Muscle layer of colon (tissue), 2 donors: ENCODE measurements around the gene PPP2R5D.

Experiments used
- H3K27ac ChIP-seq: one replicate; pipeline ENCODE4 v1.7.0; 2013; ENCODE audit warnings: low read depth, mild to moderate bottlenecking, low read length, moderate library complexity
- H3K27me3 ChIP-seq, 2 donors: one replicate each; pipeline ENCODE4 v1.7.0; 2013; ENCODE audit warnings: low read length in 2 of 2, mild to moderate bottlenecking in 2 of 2; ENCODE audit not compliant: insufficient read depth in 2 of 2, control insufficient read depth in 1 of 2
- H3K36me3 ChIP-seq: one replicate; pipeline ENCODE4 v1.7.0; 2013; ENCODE audit warnings: mild to moderate bottlenecking, low read length; ENCODE audit not compliant: insufficient read depth
- H3K4me1 ChIP-seq: one replicate; pipeline ENCODE4 v1.7.0; 2013; ENCODE audit warnings: mild to moderate bottlenecking, low read length; ENCODE audit not compliant: insufficient read depth
- H3K4me3 ChIP-seq, 2 donors: one replicate each; pipeline ENCODE4 v1.7.0; 2013; ENCODE audit warnings: low read length in 2 of 2, low read depth in 1 of 2, mild to moderate bottlenecking in 1 of 2, moderate library complexity in 1 of 2
- H3K9ac ChIP-seq: one replicate; pipeline ENCODE4 v1.7.0; 2013; ENCODE audit warnings: low read length
- H3K9me3 ChIP-seq: one replicate; pipeline ENCODE4 v1.7.0; 2013; ENCODE audit warnings: mild to moderate bottlenecking, low read length
- donor health status: abdominal sarcoma.
- donor health status: Adenocarcinoma of cecum.

Gene PPP2R5D

DNA sequence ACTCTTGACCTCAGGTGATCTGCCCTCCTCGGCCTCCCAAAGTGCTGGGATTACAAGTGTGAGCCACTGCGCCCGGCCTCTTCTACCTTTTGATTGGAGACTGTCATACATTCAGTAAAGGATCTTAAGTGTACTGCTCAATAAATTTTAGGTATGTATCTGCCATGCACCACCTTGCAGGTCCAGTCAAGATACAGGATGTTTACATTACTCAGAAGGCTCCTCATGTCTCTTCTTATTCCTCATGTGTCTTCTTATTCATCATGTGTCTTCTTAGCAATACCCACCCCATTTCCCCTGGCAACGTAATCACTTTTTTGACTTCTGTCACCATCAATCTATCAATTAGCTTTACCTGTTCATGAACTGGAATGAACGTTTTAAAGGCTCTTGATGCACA lies 21.5 kb downstream of the PPP2R5D start:
- Histone ChIP-seq H3K27me3 (no peaks in the 10 kb centered on the region), H3K36me3 (peaks cover 49% of the 10 kb centered on the region), H3K9ac (no peak overlapping the region), H3K27ac (no peak overlapping the region), H3K9me3 (no peaks in the 10 kb centered on the region), H3K4me3 (no peak overlapping the region), H3K4me1 (no peaks in the 10 kb centered on the region)

DNA sequence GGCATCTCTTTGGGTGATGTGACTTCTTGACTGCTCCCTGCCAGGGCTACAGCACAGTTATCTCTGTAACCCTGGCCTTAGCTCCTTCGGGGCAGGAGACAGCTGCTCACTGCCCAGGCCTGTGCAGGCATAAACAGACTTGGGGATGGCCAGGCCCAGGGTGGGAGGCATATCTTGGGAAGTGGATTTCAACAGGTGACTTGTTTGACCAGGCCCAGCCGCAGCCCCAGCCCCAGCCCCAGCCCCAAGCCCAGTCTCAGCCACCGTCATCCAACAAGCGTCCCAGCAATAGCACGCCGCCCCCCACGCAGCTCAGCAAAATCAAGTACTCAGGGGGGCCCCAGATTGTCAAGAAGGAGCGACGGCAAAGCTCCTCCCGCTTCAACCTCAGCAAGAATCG lies 21.9 kb downstream of the PPP2R5D start:
- no peaks in the 10 kb centered on the region for H3K4me1 ChIP-seq
- H3K9me3 ChIP-seq, result no peaks in the 10 kb centered on the region
- H3K9ac ChIP-seq, result no peak overlapping the region
- peaks cover 53% of the 10 kb centered on the region for H3K36me3 ChIP-seq
- H3K27me3 ChIP-seq, result no peaks in the 10 kb centered on the region
- H3K27ac ChIP-seq, result no peak overlapping the region
- no peak overlapping the region for H3K4me3 ChIP-seq

DNA sequence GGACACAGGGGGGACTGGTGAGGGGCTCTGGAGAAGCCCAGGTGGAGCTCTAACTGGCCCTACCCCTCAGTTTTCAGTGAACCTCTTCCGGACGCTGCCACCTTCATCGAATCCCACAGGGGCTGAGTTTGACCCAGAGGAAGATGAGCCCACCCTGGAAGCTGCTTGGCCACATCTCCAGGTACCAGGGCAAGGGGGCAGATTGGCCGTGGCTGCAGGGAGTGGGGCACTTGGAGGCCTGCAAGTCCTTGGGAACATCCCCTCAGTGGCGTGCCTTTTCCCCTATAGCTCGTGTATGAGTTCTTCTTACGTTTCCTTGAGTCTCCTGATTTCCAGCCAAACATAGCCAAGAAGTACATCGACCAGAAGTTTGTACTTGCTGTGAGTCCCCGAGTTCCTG lies 22.8 kb downstream of the PPP2R5D start:
- Histone ChIP-seq H3K9ac (no peak overlapping the region), H3K27me3 (no peaks in the 10 kb centered on the region), H3K4me3 (no peak overlapping the region), H3K4me1 (no peaks in the 10 kb centered on the region), H3K27ac (no peak overlapping the region), H3K36me3 (peaks cover 62% of the 10 kb centered on the region), H3K9me3 (no peaks in the 10 kb centered on the region)

GRCh38 chr6:43009124-43009523 lies 24.8 kb downstream of the PPP2R5D start:
- Histone ChIP-seq H3K27ac (no peak overlapping the region), H3K36me3 (peaks cover 63% of the 10 kb centered on the region), H3K4me1 (peaks cover 12% of the 10 kb centered on the region), H3K4me3 (no peak overlapping the region), H3K9ac (no peak overlapping the region), H3K9me3 (no peaks in the 10 kb centered on the region), H3K27me3 (no peaks in the 10 kb centered on the region)

GRCh38 chr6:43011207-43011606 lies 26.8 kb downstream of the PPP2R5D start:
- H3K9me3 ChIP-seq, result no peaks in the 10 kb centered on the region
- no peak overlapping the region for H3K4me3 ChIP-seq
- H3K36me3 ChIP-seq, result peaks cover 57% of the 10 kb centered on the region
- no peaks in the 10 kb centered on the region for H3K27me3 ChIP-seq
- H3K9ac ChIP-seq, result no peak overlapping the region
- H3K27ac ChIP-seq, result no peak overlapping the region
- peaks cover 28% of the 10 kb centered on the region for H3K4me1 ChIP-seq

DNA sequence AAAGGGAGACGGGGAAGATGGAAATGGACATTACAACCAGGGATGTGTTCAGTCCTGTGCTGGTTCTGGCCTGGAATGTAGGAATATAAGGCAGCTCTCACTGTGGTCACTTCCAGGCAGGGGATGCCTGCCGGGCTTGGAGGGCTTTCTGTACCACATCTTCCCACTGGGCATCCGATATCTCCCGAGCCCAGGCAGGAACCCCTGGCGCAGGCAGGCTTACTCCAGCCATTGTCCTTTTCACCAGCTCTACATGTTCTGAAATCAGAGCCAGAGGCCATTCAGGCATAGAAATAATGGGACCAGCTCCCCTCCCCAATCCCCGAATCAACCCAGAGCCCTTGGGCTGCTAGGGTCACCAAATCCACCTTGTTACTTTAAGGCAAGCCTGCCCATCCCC lies 28.0 kb downstream of the PPP2R5D start:
- Histone ChIP-seq H3K27me3 (no peaks in the 10 kb centered on the region), H3K9ac (peak overlapping the region; percentile 72), H3K36me3 (peaks cover 48% of the 10 kb centered on the region), H3K4me3 (no peak overlapping the region), H3K27ac (no peak overlapping the region), H3K4me1 (peaks cover 39% of the 10 kb centered on the region), H3K9me3 (no peaks in the 10 kb centered on the region)

DNA sequence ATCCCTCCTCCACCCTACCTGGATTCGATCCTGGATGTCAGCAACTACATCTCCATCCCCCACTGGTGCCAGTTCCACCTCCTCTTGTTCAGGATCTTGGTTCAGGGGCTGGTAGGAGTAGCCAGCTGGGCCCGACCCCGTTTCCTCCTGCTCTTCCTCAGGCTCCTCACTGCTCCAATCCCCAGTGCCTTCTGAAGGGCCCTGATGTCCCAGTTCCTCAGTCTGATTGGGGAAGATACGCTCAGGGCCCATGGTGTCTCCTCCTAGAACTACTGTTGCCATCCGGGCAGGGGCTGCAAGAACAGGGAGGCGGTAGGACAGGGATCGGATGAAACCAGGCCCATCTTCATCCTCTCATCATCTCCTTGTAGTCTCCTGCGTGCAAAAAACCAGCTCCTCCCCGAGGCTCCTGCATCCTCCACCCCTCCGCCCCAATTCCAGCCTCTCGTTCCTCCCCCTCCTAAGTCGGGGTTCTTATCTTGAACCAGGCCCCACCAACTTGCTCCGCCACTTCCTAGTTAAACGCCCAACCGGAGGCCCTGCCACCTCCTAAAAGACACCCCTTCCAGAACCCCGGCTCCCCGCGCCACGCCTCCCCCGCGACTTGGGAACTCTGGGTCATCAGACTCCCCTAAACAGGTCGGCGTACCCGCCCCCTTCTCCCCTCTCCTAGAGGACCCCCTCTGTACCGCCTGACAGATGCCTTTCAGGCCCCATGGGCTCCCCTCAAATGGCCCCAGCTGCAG lies 28.9 kb downstream of the PPP2R5D start:
- H3K4me3 ChIP-seq, result peak overlapping the region; percentile 50 to 89
- H3K9me3 ChIP-seq, result no peaks in the 10 kb centered on the region
- peaks cover 46% of the 10 kb centered on the region for H3K36me3 ChIP-seq
- peak overlapping the region; percentile 72 for H3K9ac ChIP-seq
- H3K27ac ChIP-seq, result peak overlapping the region; percentile 78
- no peaks in the 10 kb centered on the region for H3K27me3 ChIP-seq
- H3K4me1 ChIP-seq, result peaks cover 39% of the 10 kb centered on the region

- H3K36me3 ChIP-seq, result peaks cover 46% of the 10 kb centered on the region
- peak within 1 kb of the TSS; percentile 85 for H3K9ac ChIP-seq
- no peaks in the 10 kb centered on the region for H3K27me3 ChIP-seq
- peak within 1 kb of the TSS; percentile 78 for H3K27ac ChIP-seq
- no peaks in the 10 kb centered on the region for H3K9me3 ChIP-seq
- H3K4me1 ChIP-seq, result peaks cover 39% of the 10 kb centered on the region
- peak within 1 kb of the TSS; percentile 75 to 89 for H3K4me3 ChIP-seq
Measured at GRCh38 chr6:43013843-43014433, 29.6 kb downstream of the PPP2R5D start, which contains the start of the genes KLHDC3 and MEA1. Gene KLHDC3 (plus strand): TSS chr6:43014249. CDS start chr6:43017193, 2,944 bp downstream. Gene MEA1 (minus strand): TSS chr6:43013946. CDS start chr6:43013813, 133 bp downstream.

GRCh38 chr6:43014434-43014909 lies 30.1 kb downstream of the PPP2R5D start:
- Histone ChIP-seq H3K9me3 (no peaks in the 10 kb centered on the region), H3K4me3 (peak overlapping the region; percentile 75 to 89), H3K4me1 (peaks cover 39% of the 10 kb centered on the region), H3K36me3 (peaks cover 46% of the 10 kb centered on the region), H3K27ac (peak overlapping the region; percentile 68), H3K9ac (peak overlapping the region; percentile 85), H3K27me3 (no peaks in the 10 kb centered on the region)

DNA sequence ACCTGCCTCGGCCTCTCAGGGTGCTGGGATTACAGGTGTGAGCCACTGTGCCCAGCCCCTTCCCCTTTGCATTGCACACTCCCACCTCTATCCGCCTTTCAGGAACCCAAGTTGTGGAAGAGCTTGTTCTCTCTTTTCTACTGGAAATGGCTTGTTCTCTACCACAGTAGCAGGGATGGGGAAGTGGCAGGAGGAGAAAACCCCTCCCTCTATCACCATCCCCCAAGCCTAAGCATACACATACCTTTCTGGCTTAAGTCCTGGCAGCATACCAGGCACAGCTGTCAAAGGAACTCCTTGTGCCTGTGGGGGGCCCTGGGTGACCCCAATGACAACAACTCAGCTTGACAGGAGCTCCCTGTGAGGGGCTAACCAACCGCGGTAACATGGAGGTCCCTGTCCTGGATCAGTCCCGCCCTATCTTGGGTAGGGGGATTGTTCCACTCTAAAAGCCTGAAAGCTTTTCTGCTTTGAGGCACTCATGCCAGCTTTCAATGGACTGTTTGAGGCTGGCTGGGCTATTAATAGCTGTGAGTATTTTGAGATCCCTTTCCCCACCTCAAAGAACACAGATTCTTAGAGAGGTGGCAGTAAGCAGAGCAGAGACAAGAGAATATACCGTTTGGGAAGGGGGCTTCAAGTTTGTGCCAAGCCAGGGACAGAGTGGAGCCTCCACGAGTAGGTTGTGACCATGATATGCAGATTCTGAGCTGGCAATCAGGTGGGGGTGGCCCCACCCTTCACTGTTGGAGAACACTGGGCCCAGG lies 32.0 kb downstream of the PPP2R5D start:
- no peak overlapping the region for H3K9ac ChIP-seq
- peaks cover 47% of the 10 kb centered on the region for H3K4me1 ChIP-seq
- H3K27ac ChIP-seq, result no peak overlapping the region
- H3K4me3 ChIP-seq, result no peak overlapping the region
- no peaks in the 10 kb centered on the region for H3K9me3 ChIP-seq
- H3K36me3 ChIP-seq, result peaks cover 37% of the 10 kb centered on the region
- no peaks in the 10 kb centered on the region for H3K27me3 ChIP-seq

DNA sequence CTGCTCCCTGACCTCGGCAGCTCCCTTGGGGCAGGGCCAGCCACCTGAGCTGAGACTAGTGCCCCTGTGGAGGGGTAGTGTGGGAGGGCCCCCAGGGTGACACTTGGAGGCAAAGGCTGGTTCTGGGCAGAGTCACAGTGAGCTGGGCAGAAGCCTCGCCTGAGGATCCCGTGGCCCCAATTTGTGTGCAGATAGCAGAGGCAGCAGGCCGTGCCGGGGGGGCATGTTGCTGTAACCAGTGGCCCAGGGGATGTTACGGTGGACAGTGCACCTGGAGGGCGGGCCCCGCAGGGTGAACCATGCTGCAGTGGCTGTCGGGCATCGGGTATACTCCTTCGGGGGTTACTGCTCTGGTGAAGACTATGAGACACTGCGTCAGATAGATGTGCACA lies 32.6 kb downstream of the PPP2R5D start:
- Histone ChIP-seq H3K27me3 (no peaks in the 10 kb centered on the region), H3K9me3 (no peaks in the 10 kb centered on the region), H3K9ac (no peak overlapping the region), H3K4me3 (no peak overlapping the region), H3K4me1 (peaks cover 47% of the 10 kb centered on the region), H3K36me3 (peaks cover 31% of the 10 kb centered on the region), H3K27ac (no peak overlapping the region)
